ENCODE measurements around the gene PLEKHH1. TPM values are rescaled to one million over a fixed set of nuclear protein-coding genes. Genes with fewer than 3 reads are reported as not detected.
"Not testable (repeated sequence)": the region's sequence is repeated elsewhere in the genome, so short reads cannot be mapped to it uniquely, and the experiment has no call there.

The PLEKHH1 gene
- total RNA-seq, 2 donors from 2014 or later: 32.7 to 54.7 TPM

DNA sequence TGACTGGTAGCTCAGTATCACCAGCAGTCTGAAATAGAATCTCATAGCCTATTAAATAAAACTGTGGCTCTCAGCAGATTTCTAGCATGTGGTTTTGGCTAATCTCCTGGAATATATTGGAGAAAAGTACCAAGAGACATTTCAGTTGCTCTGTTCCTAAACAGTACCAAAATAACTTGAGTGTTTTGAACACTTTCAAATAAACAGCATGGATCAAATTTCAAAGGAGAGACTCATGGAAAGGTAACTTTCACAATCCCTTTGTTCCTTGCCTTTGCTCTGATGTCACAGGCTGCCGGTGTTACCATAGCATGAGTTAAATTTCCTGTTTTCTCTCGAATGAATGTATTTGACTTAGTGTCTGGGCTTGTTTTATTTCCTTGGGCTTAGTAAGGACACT lies 90.0 kb downstream of the PLEKHH1 start:
- Histone ChIP-seq H3K9me3 (no peaks in the 10 kb centered on the region), H3K4me3 (no peak overlapping the region), H3K36me3 (replicated peaks in 1 of 2; ENCODE audit: insufficient read depth in 1 of 2, low read depth in 2 of 2) (no peaks in the 10 kb centered on the region), H3K27ac (peak overlapping the region in 1 of 4 donors; percentile 44), H3K27me3 (no peaks in the 10 kb centered on the region), H3K4me1 (peaks cover 12% of the 10 kb centered on the region)
- 36 to 45% methylated on average over 2 of the region's 2 CpGs for WGBS, 2 donors
- no peak for DNase-seq
- ATAC-seq: no peak
- TF ChIP-seq, protein P1, sequence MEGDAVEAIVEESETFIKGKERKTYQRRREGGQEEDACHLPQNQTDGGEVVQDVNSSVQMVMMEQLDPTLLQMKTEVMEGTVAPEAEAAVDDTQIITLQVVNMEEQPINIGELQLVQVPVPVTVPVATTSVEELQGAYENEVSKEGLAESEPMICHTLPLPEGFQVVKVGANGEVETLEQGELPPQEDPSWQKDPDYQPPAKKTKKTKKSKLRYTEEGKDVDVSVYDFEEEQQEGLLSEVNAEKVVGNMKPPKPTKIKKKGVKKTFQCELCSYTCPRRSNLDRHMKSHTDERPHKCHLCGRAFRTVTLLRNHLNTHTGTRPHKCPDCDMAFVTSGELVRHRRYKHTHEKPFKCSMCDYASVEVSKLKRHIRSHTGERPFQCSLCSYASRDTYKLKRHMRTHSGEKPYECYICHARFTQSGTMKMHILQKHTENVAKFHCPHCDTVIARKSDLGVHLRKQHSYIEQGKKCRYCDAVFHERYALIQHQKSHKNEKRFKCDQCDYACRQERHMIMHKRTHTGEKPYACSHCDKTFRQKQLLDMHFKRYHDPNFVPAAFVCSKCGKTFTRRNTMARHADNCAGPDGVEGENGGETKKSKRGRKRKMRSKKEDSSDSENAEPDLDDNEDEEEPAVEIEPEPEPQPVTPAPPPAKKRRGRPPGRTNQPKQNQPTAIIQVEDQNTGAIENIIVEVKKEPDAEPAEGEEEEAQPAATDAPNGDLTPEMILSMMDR (IDR thresholded peaks at IDR 0.05): no peak
- TF ChIP-seq POLR2A (IDR thresholded peaks at IDR 0.05): no peak
- intact Hi-C loops (cut with DNase I): no loop called here

DNA sequence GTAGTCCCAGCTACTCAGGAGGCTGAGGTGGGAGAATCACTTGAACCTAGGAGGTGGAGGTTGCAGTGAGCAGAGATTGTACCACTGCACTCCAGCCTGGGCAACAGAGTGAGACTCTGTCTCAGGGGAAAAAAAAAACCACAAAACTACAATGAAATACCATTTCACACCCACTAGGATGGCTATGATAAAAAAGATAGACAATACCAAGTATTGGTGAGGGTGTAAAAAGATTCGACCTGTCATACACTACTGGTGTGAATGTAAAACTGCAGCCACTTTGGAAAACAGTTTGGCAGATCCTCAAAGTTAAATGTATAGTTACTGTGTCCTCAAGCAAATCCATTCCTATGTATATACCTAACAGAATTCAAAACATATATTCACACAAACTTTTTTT lies 93.0 kb downstream of the PLEKHH1 start:
- H3K9me3 ChIP-seq; H3K4me1 ChIP-seq; H3K4me3 ChIP-seq; intact Hi-C loops (cut with DNase I); ATAC-seq; DNase-seq; H3K27me3 ChIP-seq; H3K27ac ChIP-seq; H3K36me3 ChIP-seq (replicated peaks in 1 of 2; ENCODE audit: insufficient read depth in 1 of 2, low read depth in 2 of 2): not testable (repeated sequence)
- 81 to 95% methylated on average over 1 of the region's 1 CpG for WGBS, 2 donors

DNA sequence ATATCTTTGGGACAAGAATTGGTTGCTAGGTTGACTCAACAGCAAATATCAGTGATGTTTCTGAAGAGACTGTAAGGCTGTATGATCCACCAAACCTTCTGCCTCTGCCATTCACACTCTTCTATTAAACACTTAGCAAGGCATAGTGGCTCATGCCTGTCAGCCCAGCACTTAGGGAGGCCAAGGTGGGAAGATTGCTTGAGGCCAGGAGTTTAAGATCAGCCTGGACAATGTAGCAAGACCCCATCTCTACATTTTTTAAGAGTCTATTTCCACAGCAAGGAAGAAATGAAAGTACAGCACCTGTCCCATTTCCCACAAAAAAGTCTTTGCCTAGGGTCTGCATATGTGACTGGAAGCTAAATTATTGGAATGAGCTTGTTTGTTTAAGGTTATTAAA lies 94.4 kb downstream of the PLEKHH1 start:
- Histone ChIP-seq H3K36me3 (replicated peaks in 1 of 2; ENCODE audit: insufficient read depth in 1 of 2, low read depth in 2 of 2) (no peaks in the 10 kb centered on the region), H3K4me3 (no peak overlapping the region), H3K9me3 (no peaks in the 10 kb centered on the region), H3K27me3 (no peaks in the 10 kb centered on the region), H3K27ac (no peak overlapping the region), H3K4me1 (no peaks in the 10 kb centered on the region)
- TF ChIP-seq POLR2A (IDR thresholded peaks at IDR 0.05): no peak
- TF ChIP-seq, protein P1 (IDR thresholded peaks at IDR 0.05): no peak
- intact Hi-C loops (cut with DNase I): no loop called here
- DNase-seq (no peak), ATAC-seq (no peak)

DNA sequence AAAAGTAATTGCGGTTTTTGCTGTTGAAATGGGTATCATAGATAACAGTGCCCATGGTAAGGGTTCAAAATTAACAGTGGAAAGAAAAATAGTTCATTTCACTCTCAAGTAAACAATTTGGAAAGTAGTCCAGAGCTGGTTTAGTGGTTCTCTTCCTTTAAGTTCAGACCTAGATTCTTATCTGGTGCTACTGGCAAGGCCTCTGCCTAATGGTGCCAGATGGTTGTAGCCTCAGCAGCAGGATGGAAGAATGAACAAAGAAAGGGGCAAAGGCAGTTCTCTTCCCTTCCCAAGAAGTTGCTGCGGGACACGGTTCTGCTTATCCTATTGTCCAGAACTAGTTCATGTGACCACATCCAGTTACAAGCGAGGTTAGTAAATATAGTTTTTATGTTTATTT lies 97.1 kb downstream of the PLEKHH1 start:
- no peaks in the 10 kb centered on the region for H3K9me3 ChIP-seq
- intact Hi-C loops (cut with DNase I): no loop called here
- no peak for TF ChIP-seq POLR2A (IDR thresholded peaks at IDR 0.05)
- TF ChIP-seq, protein P1 (IDR thresholded peaks at IDR 0.05): no peak
- DNase-seq: no peak
- WGBS, 2 donors: 82 to 84% methylated on average over 4 of the region's 4 CpGs
- H3K36me3 ChIP-seq (replicated peaks in 1 of 2; ENCODE audit: insufficient read depth in 1 of 2, low read depth in 2 of 2): no peaks in the 10 kb centered on the region
- H3K27me3 ChIP-seq: no peaks in the 10 kb centered on the region
- H3K4me3 ChIP-seq: no peak overlapping the region
- H3K27ac ChIP-seq: no peak overlapping the region
- no peaks in the 10 kb centered on the region for H3K4me1 ChIP-seq
- ATAC-seq: no peak

DNA sequence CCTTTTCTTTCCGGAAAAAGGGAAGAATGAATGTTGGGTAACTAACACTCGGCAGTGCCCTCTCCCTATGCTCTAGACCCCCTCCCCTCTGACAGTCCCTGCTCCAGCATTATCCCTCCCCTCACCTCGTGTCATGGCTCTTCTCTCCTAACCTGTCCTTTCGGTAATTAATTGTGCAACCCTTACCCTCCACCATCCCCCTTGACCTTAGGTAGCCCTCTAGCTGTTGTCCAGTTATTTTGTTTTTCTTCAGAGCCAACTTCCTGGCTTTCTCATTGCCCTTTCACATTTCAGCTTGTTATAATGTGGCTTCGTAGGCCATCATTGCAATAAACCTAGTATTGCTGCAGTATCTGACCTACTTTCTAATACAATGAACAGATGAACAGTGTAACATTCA lies 97.8 kb downstream of the PLEKHH1 start:
- TF ChIP-seq POLR2A (IDR thresholded peaks at IDR 0.05): no peak
- TF ChIP-seq, protein P1 (IDR thresholded peaks at IDR 0.05): no peak
- DNase-seq: no peak
- Histone ChIP-seq H3K9me3 (no peaks in the 10 kb centered on the region), H3K27ac (no peak overlapping the region), H3K4me3 (no peak overlapping the region), H3K4me1 (no peaks in the 10 kb centered on the region), H3K36me3 (replicated peaks in 1 of 2; ENCODE audit: insufficient read depth in 1 of 2, low read depth in 2 of 2) (no peaks in the 10 kb centered on the region), H3K27me3 (no peaks in the 10 kb centered on the region)
- WGBS, 2 donors: 75 to 90% methylated on average over 5 of the region's 5 CpGs
- intact Hi-C loops (cut with DNase I): no loop called here
- ATAC-seq: no peak
